NB4 (cell line): ENCODE measurements around the gene SASH1.

Experiments used
- MYC ChIP-seq: IDR thresholded peaks from 2 replicates; pipeline ENCODE4 v1.6.1; 2011; ENCODE audit warnings: low read depth, low read length
- POLR2A ChIP-seq: IDR thresholded peaks from 2 replicates; pipeline ENCODE4 v1.6.1; 2011; ENCODE audit warnings: mild to moderate bottlenecking; ENCODE audit not compliant: insufficient read length; ENCODE audit errors: extremely low read depth
- TF ChIP-seq, protein P1 (sequence below): IDR thresholded peaks from one replicate; pipeline ENCODE4 v1.5.1; 2012; ENCODE audit warnings: low read depth, low read length
- TF ChIP-seq, protein P2 (sequence below): IDR thresholded peaks from 2 replicates; pipeline ENCODE4 v1.6.1; 2011; ENCODE audit warnings: low read depth, low read length

DNA sequence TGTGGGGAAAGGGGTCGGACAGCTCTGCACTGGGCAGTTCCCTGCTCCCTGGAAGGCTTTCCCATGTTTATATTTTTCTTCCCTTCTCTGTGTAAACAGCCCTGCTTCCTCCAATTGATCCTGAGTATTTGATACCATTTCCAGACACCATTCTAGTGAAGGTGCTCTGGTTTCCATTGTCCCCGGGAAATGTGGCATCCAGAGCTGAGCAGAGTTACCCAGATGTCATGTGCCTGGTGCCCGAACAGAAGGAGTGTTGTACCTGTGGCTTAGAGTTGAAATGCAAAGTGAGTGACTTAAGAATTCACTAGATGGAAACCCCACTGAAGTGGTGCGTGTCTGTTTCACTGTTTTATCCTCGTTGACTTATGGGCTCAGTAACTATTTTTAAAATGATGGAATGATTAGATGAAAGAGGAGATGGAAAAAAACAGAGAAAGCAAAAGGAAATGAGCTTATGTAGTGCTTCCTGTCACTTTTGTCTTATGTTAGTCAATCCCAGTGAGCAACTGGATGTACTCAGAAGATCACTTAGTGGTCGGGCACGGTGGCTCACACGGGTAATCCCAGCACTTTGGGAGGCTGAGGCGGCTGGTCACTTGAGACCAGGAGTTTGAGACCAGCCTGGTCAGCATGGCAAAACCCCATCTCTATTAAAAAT lies 83.8 kb downstream of the SASH1 start:
- TF ChIP-seq, protein P1, sequence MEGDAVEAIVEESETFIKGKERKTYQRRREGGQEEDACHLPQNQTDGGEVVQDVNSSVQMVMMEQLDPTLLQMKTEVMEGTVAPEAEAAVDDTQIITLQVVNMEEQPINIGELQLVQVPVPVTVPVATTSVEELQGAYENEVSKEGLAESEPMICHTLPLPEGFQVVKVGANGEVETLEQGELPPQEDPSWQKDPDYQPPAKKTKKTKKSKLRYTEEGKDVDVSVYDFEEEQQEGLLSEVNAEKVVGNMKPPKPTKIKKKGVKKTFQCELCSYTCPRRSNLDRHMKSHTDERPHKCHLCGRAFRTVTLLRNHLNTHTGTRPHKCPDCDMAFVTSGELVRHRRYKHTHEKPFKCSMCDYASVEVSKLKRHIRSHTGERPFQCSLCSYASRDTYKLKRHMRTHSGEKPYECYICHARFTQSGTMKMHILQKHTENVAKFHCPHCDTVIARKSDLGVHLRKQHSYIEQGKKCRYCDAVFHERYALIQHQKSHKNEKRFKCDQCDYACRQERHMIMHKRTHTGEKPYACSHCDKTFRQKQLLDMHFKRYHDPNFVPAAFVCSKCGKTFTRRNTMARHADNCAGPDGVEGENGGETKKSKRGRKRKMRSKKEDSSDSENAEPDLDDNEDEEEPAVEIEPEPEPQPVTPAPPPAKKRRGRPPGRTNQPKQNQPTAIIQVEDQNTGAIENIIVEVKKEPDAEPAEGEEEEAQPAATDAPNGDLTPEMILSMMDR: no peak
- TF ChIP-seq MYC: no peak
- no peak for TF ChIP-seq POLR2A
- TF ChIP-seq, protein P2, sequence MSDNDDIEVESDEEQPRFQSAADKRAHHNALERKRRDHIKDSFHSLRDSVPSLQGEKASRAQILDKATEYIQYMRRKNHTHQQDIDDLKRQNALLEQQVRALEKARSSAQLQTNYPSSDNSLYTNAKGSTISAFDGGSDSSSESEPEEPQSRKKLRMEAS: no peak
